ENCODE data around the gene BDKRB1. TPM values are rescaled to one million over a fixed set of nuclear protein-coding genes. Genes with fewer than 3 reads are reported as not detected.
A peak's percentile ranks its signal among the peaks of the same experiment; 100 is the strongest.

The BDKRB1 gene
- total RNA-seq, 1 donor from 2014 or later = not detected

GRCh38 chr14:96254687-96255086, 1.3 kb upstream of the BDKRB1 start:
- intact Hi-C loops (cut with DNase I) = no loop called here
- no peak for ATAC-seq

GRCh38 chr14:96256407-96256806, 397 bp downstream of the BDKRB1 start:
- ATAC-seq = no peak
- DNase-seq (ENCODE audit: missing footprints) = no peak
- intact Hi-C loops (cut with DNase I) = no loop called here

More at GRCh38 chr14:96254687-96255086, 1.3 kb upstream of the BDKRB1 start:
- no peak for DNase-seq (ENCODE audit: missing footprints)

- intact Hi-C loops (cut with DNase I) = no loop called here
- no peak for DNase-seq (ENCODE audit: missing footprints)
- no peak for ATAC-seq
These were observed 1.0 kb downstream of the BDKRB1 start for GRCh38 chr14:96257056-96257455.

- DNase-seq (ENCODE audit: missing footprints) (no peak), ATAC-seq (no peak)
- intact Hi-C loops (cut with DNase I) = no loop called here
These were observed 1.9 kb downstream of the BDKRB1 start for GRCh38 chr14:96257900-96258299.

GRCh38 chr14:96260341-96260821, 4.4 kb downstream of the BDKRB1 start:
- DNase-seq (ENCODE audit: missing footprints) (no peak), ATAC-seq (peak; percentile 31)
- intact Hi-C loops (cut with DNase I) = no loop called here

- ATAC-seq = no peak
- no peak for DNase-seq (ENCODE audit: missing footprints)
- intact Hi-C loops (cut with DNase I) = no loop called here
These were observed 5.0 kb downstream of the BDKRB1 start for GRCh38 chr14:96261053-96261452.

- DNase-seq (ENCODE audit: missing footprints) (no peak), ATAC-seq (no peak)
- intact Hi-C loops (cut with DNase I) = no loop called here
These were observed 6.0 kb downstream of the BDKRB1 start for GRCh38 chr14:96261772-96262655.

GRCh38 chr14:96263347-96264199, 7.6 kb downstream of the BDKRB1 start:
- intact Hi-C loops (cut with DNase I) = no loop called here
- DNase-seq (ENCODE audit: missing footprints) (no peak), ATAC-seq (no peak)

- ATAC-seq (no peak), DNase-seq (ENCODE audit: missing footprints) (no peak)
- intact Hi-C loops (cut with DNase I) = no loop called here
These were observed 8.2 kb downstream of the BDKRB1 start for GRCh38 chr14:96264200-96264553.

- DNase-seq (ENCODE audit: missing footprints) (no peak), ATAC-seq (no peak)
- intact Hi-C loops (cut with DNase I) = no loop called here
These were observed 8.8 kb downstream of the BDKRB1 start for GRCh38 chr14:96264853-96265252.

- DNase-seq (ENCODE audit: missing footprints) = no peak
- intact Hi-C loops (cut with DNase I) = no loop called here
- ATAC-seq = no peak
These were observed 9.5 kb downstream of the BDKRB1 start for GRCh38 chr14:96265383-96266095.

GRCh38 chr14:96267336-96267735, 11.3 kb downstream of the BDKRB1 start:
- ATAC-seq (peak; percentile 22), DNase-seq (ENCODE audit: missing footprints) (no peak)
- intact Hi-C loops (cut with DNase I) = no loop called here

- ATAC-seq (no peak), DNase-seq (ENCODE audit: missing footprints) (no peak)
- intact Hi-C loops (cut with DNase I) = no loop called here
These were observed 11.9 kb downstream of the BDKRB1 start for GRCh38 chr14:96267916-96268315.

- DNase-seq (ENCODE audit: missing footprints) (no peak), ATAC-seq (peak; percentile 51)
- intact Hi-C loops (cut with DNase I) = no loop called here
These were observed 12.7 kb downstream of the BDKRB1 start for GRCh38 chr14:96268431-96269358.

- peak; percentile 24 for ATAC-seq
- intact Hi-C loops (cut with DNase I) = no loop called here
- DNase-seq (ENCODE audit: missing footprints) = no peak
These were observed 13.3 kb downstream of the BDKRB1 start for GRCh38 chr14:96269359-96269710.

- peak; percentile 32 for ATAC-seq
- intact Hi-C loops (cut with DNase I) = no loop called here
- DNase-seq (ENCODE audit: missing footprints) = no peak
These were observed 14.8 kb downstream of the BDKRB1 start for GRCh38 chr14:96270565-96271420.

GRCh38 chr14:96271421-96271762, 15.4 kb downstream of the BDKRB1 start:
- no peak for ATAC-seq
- no peak for DNase-seq (ENCODE audit: missing footprints)
- intact Hi-C loops (cut with DNase I) = no loop called here
